Measurements from ENCODE around the gene PASK. TPM values are rescaled to one million over a fixed set of nuclear protein-coding genes. Genes with fewer than 3 reads are reported as not detected.

Gene PASK
- total and polyA plus RNA-seq, 2 experiments from 2014 or later, result 2.5 to 8.8 TPM

- no peaks in the 10 kb centered on the region for H3K36me3 ChIP-seq (replicated peaks; ENCODE audit: insufficient read depth, low read depth)
- H3K9me3 ChIP-seq (ENCODE audit: low read depth), result no peaks in the 10 kb centered on the region
- no peaks in the 10 kb centered on the region for H3K27me3 ChIP-seq
- no peaks in the 10 kb centered on the region for H3K9me2 ChIP-seq (replicated peaks; ENCODE audit: insufficient read depth)
- no peak for DNase-seq (ENCODE audit: low spot score)
- no peak overlapping the region for H3K27ac ChIP-seq
- no peak overlapping the region for H2AFZ ChIP-seq
- H3K4me3 ChIP-seq, result no peak overlapping the region
- H3K4me2 ChIP-seq, result no peak overlapping the region
- no peaks in the 10 kb centered on the region for H4K20me1 ChIP-seq (ENCODE audit: insufficient read depth, poor library complexity, severe bottlenecking)
- H3K79me2 ChIP-seq, result no peaks in the 10 kb centered on the region
- TF ChIP-seq EZH2 (IDR thresholded peaks at IDR 0.05; ENCODE audit: borderline replicate concordance), result no peak
- TF ChIP-seq, protein P1, sequence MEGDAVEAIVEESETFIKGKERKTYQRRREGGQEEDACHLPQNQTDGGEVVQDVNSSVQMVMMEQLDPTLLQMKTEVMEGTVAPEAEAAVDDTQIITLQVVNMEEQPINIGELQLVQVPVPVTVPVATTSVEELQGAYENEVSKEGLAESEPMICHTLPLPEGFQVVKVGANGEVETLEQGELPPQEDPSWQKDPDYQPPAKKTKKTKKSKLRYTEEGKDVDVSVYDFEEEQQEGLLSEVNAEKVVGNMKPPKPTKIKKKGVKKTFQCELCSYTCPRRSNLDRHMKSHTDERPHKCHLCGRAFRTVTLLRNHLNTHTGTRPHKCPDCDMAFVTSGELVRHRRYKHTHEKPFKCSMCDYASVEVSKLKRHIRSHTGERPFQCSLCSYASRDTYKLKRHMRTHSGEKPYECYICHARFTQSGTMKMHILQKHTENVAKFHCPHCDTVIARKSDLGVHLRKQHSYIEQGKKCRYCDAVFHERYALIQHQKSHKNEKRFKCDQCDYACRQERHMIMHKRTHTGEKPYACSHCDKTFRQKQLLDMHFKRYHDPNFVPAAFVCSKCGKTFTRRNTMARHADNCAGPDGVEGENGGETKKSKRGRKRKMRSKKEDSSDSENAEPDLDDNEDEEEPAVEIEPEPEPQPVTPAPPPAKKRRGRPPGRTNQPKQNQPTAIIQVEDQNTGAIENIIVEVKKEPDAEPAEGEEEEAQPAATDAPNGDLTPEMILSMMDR (IDR thresholded peaks at IDR 0.05; ENCODE audit: poor library complexity), result no peak
- no peak for TF ChIP-seq EZH2phosphoT487 (IDR thresholded peaks at IDR 0.05; ENCODE audit: low read depth, severe bottlenecking, unreplicated experiment)
- no peaks in the 10 kb centered on the region for H3K4me1 ChIP-seq (ENCODE audit: insufficient read depth)
- 95% methylated on average over 16 of the region's 16 CpGs for WGBS (ENCODE audit: low lambda C conversion rate, missing lambda C conversion rate)
These were observed 25.3 kb downstream of the PASK start for GRCh38 chr2:241123816-241124536.

GRCh38 chr2:241122376-241123002, 26.8 kb downstream of the PASK start:
- Histone ChIP-seq H3K9me2 (replicated peaks; ENCODE audit: insufficient read depth) (no peaks in the 10 kb centered on the region), H3K4me1 (ENCODE audit: insufficient read depth) (no peaks in the 10 kb centered on the region), H2AFZ (no peak overlapping the region), H3K4me3 (no peak overlapping the region), H3K27me3 (no peaks in the 10 kb centered on the region), H3K36me3 (replicated peaks; ENCODE audit: insufficient read depth, low read depth) (no peaks in the 10 kb centered on the region), H3K4me2 (no peak overlapping the region), H3K9me3 (ENCODE audit: low read depth) (no peaks in the 10 kb centered on the region), H3K79me2 (no peaks in the 10 kb centered on the region), H4K20me1 (ENCODE audit: insufficient read depth, poor library complexity, severe bottlenecking) (no peaks in the 10 kb centered on the region), H3K27ac (no peak overlapping the region)
- WGBS (ENCODE audit: low lambda C conversion rate, missing lambda C conversion rate), result 98% methylated on average over 19 of the region's 19 CpGs
- no peak for DNase-seq (ENCODE audit: low spot score)
- TF ChIP-seq, protein P1 (IDR thresholded peaks at IDR 0.05; ENCODE audit: poor library complexity), result no peak
- TF ChIP-seq EZH2phosphoT487 (IDR thresholded peaks at IDR 0.05; ENCODE audit: low read depth, severe bottlenecking, unreplicated experiment) (no peak), EZH2 (IDR thresholded peaks at IDR 0.05; ENCODE audit: borderline replicate concordance) (no peak)

DNA sequence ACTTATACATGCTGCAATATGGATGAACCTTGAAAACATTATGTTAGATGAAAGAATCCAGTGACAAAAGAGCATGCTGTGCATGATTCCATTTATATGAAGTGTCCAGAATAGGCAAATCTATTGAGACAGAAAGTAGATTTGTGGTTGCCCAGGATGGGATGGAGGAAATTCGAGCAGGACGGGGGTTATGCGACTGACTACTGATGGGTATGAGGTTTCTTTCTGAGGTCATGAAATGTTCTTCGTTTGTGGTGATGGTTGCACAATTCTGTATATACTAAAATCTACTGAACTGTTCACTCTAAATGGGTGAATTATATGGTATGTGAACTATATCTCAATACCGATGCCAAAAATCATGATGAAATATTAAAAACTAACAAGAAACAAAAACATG, 28.3 kb downstream of the PASK start:
- no peak overlapping the region for H2AFZ ChIP-seq
- no peaks in the 10 kb centered on the region for H3K9me2 ChIP-seq (replicated peaks; ENCODE audit: insufficient read depth)
- H3K36me3 ChIP-seq (replicated peaks; ENCODE audit: insufficient read depth, low read depth), result no peaks in the 10 kb centered on the region
- no peaks in the 10 kb centered on the region for H3K9me3 ChIP-seq (ENCODE audit: low read depth)
- WGBS (ENCODE audit: low lambda C conversion rate, missing lambda C conversion rate), result 97% methylated on average over 5 of the region's 5 CpGs
- no peak overlapping the region for H3K27ac ChIP-seq
- H4K20me1 ChIP-seq (ENCODE audit: insufficient read depth, poor library complexity, severe bottlenecking), result no peaks in the 10 kb centered on the region
- H3K4me3 ChIP-seq, result no peak overlapping the region
- DNase-seq (ENCODE audit: low spot score), result no peak
- TF ChIP-seq, protein P1 (IDR thresholded peaks at IDR 0.05; ENCODE audit: poor library complexity), result no peak
- TF ChIP-seq EZH2 (IDR thresholded peaks at IDR 0.05; ENCODE audit: borderline replicate concordance) (no peak), EZH2phosphoT487 (IDR thresholded peaks at IDR 0.05; ENCODE audit: low read depth, severe bottlenecking, unreplicated experiment) (no peak)
- H3K27me3 ChIP-seq, result no peaks in the 10 kb centered on the region
- no peak overlapping the region for H3K4me2 ChIP-seq
- H3K4me1 ChIP-seq (ENCODE audit: insufficient read depth), result no peaks in the 10 kb centered on the region
- no peaks in the 10 kb centered on the region for H3K79me2 ChIP-seq

Data from hepatocyte (in vitro differentiated cells).